ENCODE measurements around the gene FOXG1.

The FOXG1 gene

GRCh38 chr14:28765831-28766468 lies 637 bp upstream of the FOXG1 start:
- TF ChIP-seq POLR2A (IDR thresholded peaks at IDR 0.05; ENCODE audit: low read length) (no peak), GATA1 (IDR thresholded peaks at IDR 0.05; ENCODE audit: low read depth, low read length) (no peak)
- no peak for DNase-seq

GRCh38 chr14:28767030-28767852 lies 654 bp downstream of the FOXG1 start:
- TF ChIP-seq POLR2A (IDR thresholded peaks at IDR 0.05; ENCODE audit: low read length) (no peak), GATA1 (IDR thresholded peaks at IDR 0.05; ENCODE audit: low read depth, low read length) (no peak)
- DNase-seq = no peak

- peak; percentile 5 to 9 for DNase-seq
- TF ChIP-seq GATA1 (IDR thresholded peaks at IDR 0.05; ENCODE audit: low read depth, low read length) = no peak
- TF ChIP-seq POLR2A (IDR thresholded peaks at IDR 0.05; ENCODE audit: low read length) = no peak
Measured at GRCh38 chr14:28767853-28768741, 1.5 kb downstream of the FOXG1 start.

GRCh38 chr14:28769276-28769880 lies 2.8 kb downstream of the FOXG1 start:
- no peak for TF ChIP-seq POLR2A (IDR thresholded peaks at IDR 0.05; ENCODE audit: low read length)
- no peak for TF ChIP-seq GATA1 (IDR thresholded peaks at IDR 0.05; ENCODE audit: low read depth, low read length)
- DNase-seq = no peak

GRCh38 chr14:28770061-28770460 lies 3.5 kb downstream of the FOXG1 start:
- TF ChIP-seq POLR2A (IDR thresholded peaks at IDR 0.05; ENCODE audit: low read length) (no peak), GATA1 (IDR thresholded peaks at IDR 0.05; ENCODE audit: low read depth, low read length) (no peak)
- DNase-seq = no peak

- TF ChIP-seq POLR2A (IDR thresholded peaks at IDR 0.05; ENCODE audit: low read length) (no peak), GATA1 (IDR thresholded peaks at IDR 0.05; ENCODE audit: low read depth, low read length) (no peak)
- DNase-seq = no peak
Measured at GRCh38 chr14:28770630-28771029, 4.0 kb downstream of the FOXG1 start.

- DNase-seq = no peak
- TF ChIP-seq POLR2A (IDR thresholded peaks at IDR 0.05; ENCODE audit: low read length) (no peak), GATA1 (IDR thresholded peaks at IDR 0.05; ENCODE audit: low read depth, low read length) (no peak)
Measured at GRCh38 chr14:28771168-28771567, 4.6 kb downstream of the FOXG1 start.

GRCh38 chr14:28772613-28773012 lies 6.0 kb downstream of the FOXG1 start:
- TF ChIP-seq POLR2A (IDR thresholded peaks at IDR 0.05; ENCODE audit: low read length) (no peak), GATA1 (IDR thresholded peaks at IDR 0.05; ENCODE audit: low read depth, low read length) (no peak)
- DNase-seq = no peak

GRCh38 chr14:28773176-28773575 lies 6.6 kb downstream of the FOXG1 start:
- TF ChIP-seq POLR2A (IDR thresholded peaks at IDR 0.05; ENCODE audit: low read length) (no peak), GATA1 (IDR thresholded peaks at IDR 0.05; ENCODE audit: low read depth, low read length) (no peak)
- no peak for DNase-seq

GRCh38 chr14:28773861-28774691 lies 7.5 kb downstream of the FOXG1 start:
- DNase-seq = peak; percentile 1
- no peak for TF ChIP-seq GATA1 (IDR thresholded peaks at IDR 0.05; ENCODE audit: low read depth, low read length)
- TF ChIP-seq POLR2A (IDR thresholded peaks at IDR 0.05; ENCODE audit: low read length) = no peak

- DNase-seq = no peak
- TF ChIP-seq GATA1 (IDR thresholded peaks at IDR 0.05; ENCODE audit: low read depth, low read length) = no peak
- no peak for TF ChIP-seq POLR2A (IDR thresholded peaks at IDR 0.05; ENCODE audit: low read length)
Measured at GRCh38 chr14:28774764-28775735, 8.5 kb downstream of the FOXG1 start.
